Astrocyte (in vitro differentiated cells and primary cell): ENCODE measurements around the gene FBXW10B.

Experiments
- EZH2 ChIP-seq: IDR thresholded peaks from 2 replicates; pipeline ENCODE4 v1.6.1; 2012; ENCODE audit warnings: mild to moderate bottlenecking, low read length, inconsistent platforms; ENCODE audit not compliant: insufficient read depth
- TF ChIP-seq, protein P1 (sequence below): IDR thresholded peaks from 2 replicates; pipeline ENCODE4 v1.5.1; 2011; ENCODE audit warnings: low read depth, mild to moderate bottlenecking, inconsistent platforms, low read length, moderate library complexity; ENCODE audit not compliant: insufficient read depth

DNA sequence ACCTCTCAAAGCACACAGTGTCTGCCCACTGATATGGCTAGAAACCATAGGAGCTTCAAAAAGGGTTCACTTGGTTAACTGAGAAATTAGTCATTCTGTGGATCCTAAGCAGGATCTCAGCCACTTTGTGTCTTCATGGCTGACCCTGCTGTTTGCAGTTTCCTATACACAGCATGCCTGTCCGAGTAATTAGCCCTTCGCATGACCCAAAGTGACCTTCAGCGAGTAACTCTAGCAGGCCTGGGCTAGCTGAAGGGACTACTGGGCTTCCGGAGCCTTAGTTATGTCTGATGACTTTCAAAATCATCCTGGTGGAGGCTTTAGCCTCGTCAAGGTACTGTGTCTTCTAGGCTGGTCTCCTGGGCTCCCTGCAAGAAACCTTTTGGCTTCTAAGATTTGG lies 28.9 kb upstream of the FBXW10B start:
- TF ChIP-seq, protein P1, sequence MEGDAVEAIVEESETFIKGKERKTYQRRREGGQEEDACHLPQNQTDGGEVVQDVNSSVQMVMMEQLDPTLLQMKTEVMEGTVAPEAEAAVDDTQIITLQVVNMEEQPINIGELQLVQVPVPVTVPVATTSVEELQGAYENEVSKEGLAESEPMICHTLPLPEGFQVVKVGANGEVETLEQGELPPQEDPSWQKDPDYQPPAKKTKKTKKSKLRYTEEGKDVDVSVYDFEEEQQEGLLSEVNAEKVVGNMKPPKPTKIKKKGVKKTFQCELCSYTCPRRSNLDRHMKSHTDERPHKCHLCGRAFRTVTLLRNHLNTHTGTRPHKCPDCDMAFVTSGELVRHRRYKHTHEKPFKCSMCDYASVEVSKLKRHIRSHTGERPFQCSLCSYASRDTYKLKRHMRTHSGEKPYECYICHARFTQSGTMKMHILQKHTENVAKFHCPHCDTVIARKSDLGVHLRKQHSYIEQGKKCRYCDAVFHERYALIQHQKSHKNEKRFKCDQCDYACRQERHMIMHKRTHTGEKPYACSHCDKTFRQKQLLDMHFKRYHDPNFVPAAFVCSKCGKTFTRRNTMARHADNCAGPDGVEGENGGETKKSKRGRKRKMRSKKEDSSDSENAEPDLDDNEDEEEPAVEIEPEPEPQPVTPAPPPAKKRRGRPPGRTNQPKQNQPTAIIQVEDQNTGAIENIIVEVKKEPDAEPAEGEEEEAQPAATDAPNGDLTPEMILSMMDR, result no peak
- TF ChIP-seq EZH2, result no peak
